Mesodermal cell (in vitro differentiated cells): ENCODE results near the gene USP25.

ENCODE experiments used
- H3K27ac ChIP-seq: 2 replicates; pipeline ENCODE4 v1.7.0; 2013; ENCODE audit warnings: mild to moderate bottlenecking, low read depth, low read length, moderate library complexity; ENCODE audit not compliant: severe bottlenecking
- H3K36me3 ChIP-seq: 2 replicates; pipeline ENCODE4 v1.7.1; 2013; ENCODE audit warnings: mild to moderate bottlenecking, low read length, moderate library complexity; ENCODE audit not compliant: control insufficient read depth, insufficient read depth
- H3K4me1 ChIP-seq: one replicate; pipeline ENCODE4 v1.7.1; 2013; ENCODE audit warnings: mild to moderate bottlenecking, low read length; ENCODE audit not compliant: insufficient read depth, control insufficient read depth, poor library complexity, severe bottlenecking
- H3K4me3 ChIP-seq: 2 replicates; pipeline ENCODE4 v1.7.0; 2013; ENCODE audit warnings: low read length, control low read depth, mild to moderate bottlenecking; ENCODE audit not compliant: insufficient read depth, poor library complexity, severe bottlenecking; ENCODE audit errors: extremely low read depth
- H3K9me3 ChIP-seq: 2 replicates; pipeline ENCODE4 v1.7.1; 2013; ENCODE audit warnings: mild to moderate bottlenecking, low read length, moderate library complexity; ENCODE audit not compliant: control insufficient read depth
- WGBS, 2 experiments: methylation state at CpG; one replicate each; pipeline ENCODE4 v1.1.5; 2013; ENCODE audit warnings: missing lambda C conversion rate in 2 of 2; ENCODE audit not compliant: insufficient coverage in 2 of 2; 5-methylcytosine and 5-hydroxymethylcytosine counted together

USP25 gene

DNA sequence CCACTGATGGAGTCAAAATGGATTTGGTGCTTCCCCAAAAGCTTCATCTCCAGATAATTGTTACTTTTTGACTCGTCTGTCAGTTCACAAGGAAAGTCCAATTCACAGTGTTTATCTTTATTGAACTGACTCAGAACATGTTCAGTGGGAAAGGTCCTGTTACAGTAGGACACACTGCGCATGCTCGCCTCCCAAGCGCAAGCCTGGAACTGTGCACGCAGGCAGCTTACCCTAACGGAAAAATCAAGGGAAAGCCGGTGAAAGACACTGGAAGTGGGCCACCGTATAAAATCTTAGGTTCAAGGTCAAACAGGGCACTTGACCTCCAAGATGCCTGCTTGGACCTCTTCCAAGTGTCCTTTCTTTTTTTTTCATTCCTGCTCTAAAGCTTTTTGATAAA is 174.6 kb downstream of the USP25 start:
- no peaks in the 10 kb centered on the region for H3K4me1 ChIP-seq
- no peaks in the 10 kb centered on the region for H3K36me3 ChIP-seq
- no peaks in the 10 kb centered on the region for H3K9me3 ChIP-seq
- no peak overlapping the region for H3K4me3 ChIP-seq
- 95 to 97% methylated on average over 8 of the region's 8 CpGs for WGBS, 2 experiments
- H3K27ac ChIP-seq: no peak overlapping the region

DNA sequence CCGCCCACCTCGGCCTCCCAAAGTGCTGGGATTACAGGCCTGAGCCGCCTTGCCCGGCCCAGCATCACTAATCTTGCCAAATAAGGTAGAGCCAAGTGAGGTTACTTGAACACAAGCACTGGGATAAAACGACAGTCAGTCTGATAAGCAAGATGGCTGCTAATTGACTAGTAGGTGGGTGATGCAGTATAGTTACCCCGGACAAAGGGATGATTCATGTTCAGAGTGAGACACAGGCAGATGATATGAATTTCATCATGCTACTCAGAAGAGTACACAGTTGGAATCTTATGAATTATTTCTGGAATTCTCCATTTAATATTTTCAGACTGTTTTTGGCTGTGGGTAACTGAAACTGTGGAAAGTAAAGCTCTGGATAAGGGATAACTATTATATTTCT is 178.4 kb downstream of the USP25 start:
- WGBS, 2 experiments: 89 to 96% methylated on average over 4 to 6 of the region's 6 CpGs
- Histone ChIP-seq H3K4me3 (no peak overlapping the region), H3K36me3 (no peaks in the 10 kb centered on the region), H3K27ac (no peak overlapping the region), H3K9me3 (no peaks in the 10 kb centered on the region), H3K4me1 (no peaks in the 10 kb centered on the region)

DNA sequence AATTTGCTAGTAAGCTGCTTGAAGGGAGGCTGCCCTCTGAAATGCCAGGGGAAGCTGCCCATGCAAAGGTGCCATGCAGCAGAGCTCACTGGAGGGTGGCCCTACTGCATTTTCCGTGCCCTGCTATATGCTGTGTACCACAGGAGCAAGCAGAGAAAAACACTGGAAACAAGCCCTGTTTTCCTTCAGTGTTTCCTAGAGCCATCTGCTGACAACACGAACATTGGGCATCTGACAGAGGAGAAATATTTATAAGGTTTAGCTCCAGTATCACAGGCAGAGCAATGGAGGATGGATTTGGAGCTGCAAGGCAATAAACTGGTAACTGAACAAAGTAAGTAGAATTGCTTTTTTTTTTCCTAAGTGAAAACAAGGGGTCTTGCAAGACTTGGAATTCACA is 198.4 kb downstream of the USP25 start:
- no peaks in the 10 kb centered on the region for H3K36me3 ChIP-seq
- H3K4me3 ChIP-seq: no peak overlapping the region
- WGBS, 2 experiments: 84 to 100% methylated on average over 1 to 2 of the region's 2 CpGs
- H3K4me1 ChIP-seq: no peaks in the 10 kb centered on the region
- no peak overlapping the region for H3K27ac ChIP-seq
- no peaks in the 10 kb centered on the region for H3K9me3 ChIP-seq

DNA sequence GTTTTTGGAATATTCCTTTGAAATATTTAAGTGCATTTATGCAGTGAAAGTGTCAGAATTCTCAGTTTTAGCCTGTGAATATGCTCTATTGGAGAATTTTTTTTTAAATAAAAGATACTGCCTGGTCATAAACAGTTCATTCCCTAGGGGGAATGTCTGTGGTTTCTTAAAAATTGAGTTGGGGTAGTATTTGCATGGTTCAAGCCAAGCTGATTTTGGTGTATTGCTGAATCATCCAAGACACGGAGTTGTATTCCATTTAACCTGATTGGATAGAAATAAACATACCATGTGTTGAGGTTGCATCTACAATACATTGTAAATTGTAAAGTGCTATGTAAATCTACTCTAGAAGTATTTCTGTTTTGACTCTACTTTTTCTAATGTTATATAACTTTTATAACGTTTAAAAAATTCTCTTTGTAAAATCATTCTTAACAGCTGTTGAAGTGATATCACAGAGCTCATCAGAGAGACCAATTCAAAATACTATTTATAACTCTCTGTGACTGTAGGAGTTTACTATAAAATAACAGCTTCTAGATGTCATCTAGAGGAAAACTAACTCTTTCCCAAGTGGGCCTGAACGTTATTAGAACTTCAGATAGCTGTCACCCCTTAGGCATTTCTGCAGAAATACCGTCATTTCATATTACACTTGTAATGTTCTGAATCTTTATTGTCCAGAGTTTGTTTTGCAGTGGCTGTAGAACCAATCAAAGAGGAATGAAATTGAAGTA is 199.1 kb downstream of the USP25 start:
- WGBS, 2 experiments: 67 to 83% methylated on average over 1 of the region's 4 CpGs
- Histone ChIP-seq H3K27ac (no peak overlapping the region), H3K4me1 (no peaks in the 10 kb centered on the region), H3K9me3 (no peaks in the 10 kb centered on the region), H3K36me3 (no peaks in the 10 kb centered on the region), H3K4me3 (no peak overlapping the region)

DNA sequence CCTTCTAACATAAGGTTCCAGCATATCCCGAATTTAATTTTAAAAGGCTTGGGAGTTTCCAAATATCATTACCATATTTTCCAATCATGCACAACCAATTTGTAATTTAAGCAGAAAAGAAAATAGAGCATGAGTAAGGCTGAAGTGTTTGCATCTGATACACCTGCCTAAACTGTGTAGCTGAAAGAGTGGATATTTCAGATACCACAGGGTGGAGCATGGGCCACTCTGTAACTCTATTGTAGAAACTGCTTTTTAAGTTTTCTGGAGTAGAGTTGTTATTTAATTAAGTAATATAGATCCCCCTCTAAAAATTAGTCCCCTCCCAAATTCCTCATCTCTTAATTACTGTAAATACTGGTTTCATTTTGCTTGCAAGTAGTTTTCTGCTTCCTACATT is 199.8 kb downstream of the USP25 start:
- WGBS, 2 experiments: no CpG with 5 or more reads among the region's 1 CpG

More for the DNA sequence above, 199.8 kb downstream of the USP25 start:
- H3K9me3 ChIP-seq: no peaks in the 10 kb centered on the region
- no peak overlapping the region for H3K27ac ChIP-seq
- H3K36me3 ChIP-seq: no peaks in the 10 kb centered on the region
- H3K4me1 ChIP-seq: no peaks in the 10 kb centered on the region
- no peak overlapping the region for H3K4me3 ChIP-seq
